ENCODE results near the gene HLA-DRB5.

DNA sequence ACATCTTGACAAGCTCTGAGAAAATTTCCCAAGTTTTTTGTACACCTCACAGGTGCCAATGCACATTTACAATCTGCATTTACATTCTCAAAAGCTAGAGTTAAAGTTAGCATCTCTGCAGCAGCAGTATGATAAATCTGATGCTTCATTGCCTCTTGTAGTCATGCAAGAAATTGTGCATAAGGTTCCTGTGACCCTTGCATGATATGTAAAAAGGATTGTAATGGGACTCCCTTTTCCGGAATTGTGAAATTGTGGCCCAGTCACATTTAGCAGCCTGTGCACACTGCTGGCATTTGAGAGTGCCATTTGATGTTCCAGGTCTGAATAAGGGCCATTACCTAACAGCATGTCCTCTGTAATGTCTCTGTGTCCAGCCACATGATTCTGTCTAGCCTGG is 35.4 kb upstream of the HLA-DRB5 start:
- TF ChIP-seq, protein P1, sequence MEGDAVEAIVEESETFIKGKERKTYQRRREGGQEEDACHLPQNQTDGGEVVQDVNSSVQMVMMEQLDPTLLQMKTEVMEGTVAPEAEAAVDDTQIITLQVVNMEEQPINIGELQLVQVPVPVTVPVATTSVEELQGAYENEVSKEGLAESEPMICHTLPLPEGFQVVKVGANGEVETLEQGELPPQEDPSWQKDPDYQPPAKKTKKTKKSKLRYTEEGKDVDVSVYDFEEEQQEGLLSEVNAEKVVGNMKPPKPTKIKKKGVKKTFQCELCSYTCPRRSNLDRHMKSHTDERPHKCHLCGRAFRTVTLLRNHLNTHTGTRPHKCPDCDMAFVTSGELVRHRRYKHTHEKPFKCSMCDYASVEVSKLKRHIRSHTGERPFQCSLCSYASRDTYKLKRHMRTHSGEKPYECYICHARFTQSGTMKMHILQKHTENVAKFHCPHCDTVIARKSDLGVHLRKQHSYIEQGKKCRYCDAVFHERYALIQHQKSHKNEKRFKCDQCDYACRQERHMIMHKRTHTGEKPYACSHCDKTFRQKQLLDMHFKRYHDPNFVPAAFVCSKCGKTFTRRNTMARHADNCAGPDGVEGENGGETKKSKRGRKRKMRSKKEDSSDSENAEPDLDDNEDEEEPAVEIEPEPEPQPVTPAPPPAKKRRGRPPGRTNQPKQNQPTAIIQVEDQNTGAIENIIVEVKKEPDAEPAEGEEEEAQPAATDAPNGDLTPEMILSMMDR (IDR thresholded peaks at IDR 0.05; ENCODE audit: low read depth, low read length, poor library complexity, severe bottlenecking) = no peak
- no peak for TF ChIP-seq EZH2phosphoT487 (IDR thresholded peaks at IDR 0.05; ENCODE audit: borderline replicate concordance, low read length)
